GM19099 (cell line): ENCODE data around the gene RAB27B.

Experiments
- POLR2A ChIP-seq: IDR thresholded peaks from 3 replicates; pipeline ENCODE4 v1.6.1; 2011; ENCODE audit warnings: low read depth; ENCODE audit not compliant: insufficient read length; ENCODE audit errors: extremely low read depth

RAB27B gene

DNA sequence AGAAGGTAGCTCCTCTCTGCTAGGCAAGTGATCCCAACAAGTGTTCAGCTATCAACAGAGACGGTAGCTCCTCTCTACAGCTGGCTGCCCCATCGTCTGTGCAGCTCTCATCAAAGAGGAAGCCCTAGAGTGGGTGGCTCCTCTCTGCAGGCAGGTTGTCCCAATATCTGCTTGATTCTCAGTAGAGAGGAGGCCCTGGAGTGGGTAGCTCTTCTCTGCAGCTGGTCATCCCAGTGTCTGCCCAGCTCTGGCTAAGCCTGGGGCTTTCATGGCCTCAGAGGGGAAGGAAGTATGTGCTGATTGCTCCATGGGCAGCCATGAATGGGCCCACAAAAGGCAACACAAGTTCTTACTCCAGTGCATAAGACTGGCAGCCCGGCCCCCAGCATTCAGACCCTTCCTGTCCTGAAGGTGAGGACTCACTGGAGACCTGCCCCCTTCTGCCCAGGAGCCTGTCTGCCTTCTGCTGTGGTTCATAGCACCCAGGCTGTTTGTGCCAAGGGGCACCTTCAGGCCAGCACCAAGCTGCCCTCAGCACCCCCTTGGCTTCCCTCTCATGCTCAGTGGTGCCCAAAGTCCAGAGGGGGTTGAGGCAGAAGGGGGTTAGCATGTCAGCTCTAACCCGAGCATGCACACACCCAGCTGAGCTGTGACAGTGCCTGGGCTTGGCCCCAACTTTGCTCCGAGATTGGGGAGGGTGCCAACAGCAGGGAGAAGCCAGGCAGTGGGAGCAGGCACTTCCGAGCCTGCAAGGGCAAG lies 82.1 kb downstream of the RAB27B start:
- TF ChIP-seq POLR2A, result no peak

DNA sequence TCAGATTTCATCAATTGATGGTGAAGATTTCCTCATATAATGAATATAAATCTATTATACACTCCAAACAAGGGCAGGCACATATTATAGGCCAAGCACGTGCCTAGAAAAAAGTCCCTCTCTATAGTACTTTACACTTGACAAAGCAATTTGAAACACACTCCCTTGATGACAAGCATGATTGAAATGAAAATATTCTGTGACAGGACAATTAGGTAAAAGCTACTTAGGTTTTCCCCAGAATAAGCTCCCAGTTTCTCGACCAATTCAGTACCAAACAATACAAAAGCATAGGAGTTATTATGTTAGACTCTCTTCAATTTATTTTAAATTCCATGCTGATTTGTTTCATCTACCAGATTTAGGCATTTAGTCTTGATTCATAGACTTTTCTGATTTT lies 83.3 kb downstream of the RAB27B start:
- TF ChIP-seq POLR2A, result no peak

DNA sequence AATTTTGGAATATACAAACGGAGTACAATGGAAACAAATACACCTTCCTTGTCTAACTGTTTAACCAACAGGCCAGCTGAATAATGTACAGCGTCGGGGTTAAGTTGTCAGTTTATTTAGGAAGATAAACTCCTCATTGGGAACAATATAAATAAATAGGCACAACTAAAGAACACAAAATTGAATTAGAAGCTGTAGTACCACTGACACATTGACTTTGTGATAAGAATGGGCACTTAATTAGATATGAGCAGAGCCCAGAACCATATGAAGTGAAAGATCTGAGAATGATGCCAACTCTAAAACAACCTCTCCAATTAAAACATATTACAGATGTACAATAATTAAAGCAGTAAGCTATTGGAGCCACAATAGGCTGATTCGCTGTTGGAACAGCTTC lies 86.5 kb downstream of the RAB27B start:
- no peak for TF ChIP-seq POLR2A

DNA sequence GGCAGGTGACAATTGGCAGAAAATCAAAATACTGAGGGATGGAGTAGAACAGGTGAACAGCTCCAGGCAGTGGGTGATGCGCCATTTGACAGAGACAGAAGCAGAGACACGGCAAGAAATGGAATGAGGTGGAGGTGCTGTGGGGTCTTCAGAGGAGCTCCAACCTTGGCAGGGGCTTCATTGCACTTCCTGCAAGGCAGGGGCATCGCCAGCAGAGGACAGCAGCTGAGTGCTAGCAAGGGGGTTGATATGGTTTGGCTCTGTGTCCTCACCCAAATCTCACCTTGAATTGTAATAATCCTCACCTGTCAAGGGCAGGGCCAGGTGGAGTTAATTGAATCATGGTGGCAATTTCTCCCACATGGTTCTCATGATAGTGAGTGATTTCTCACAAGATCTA lies 88.2 kb downstream of the RAB27B start:
- no peak for TF ChIP-seq POLR2A

DNA sequence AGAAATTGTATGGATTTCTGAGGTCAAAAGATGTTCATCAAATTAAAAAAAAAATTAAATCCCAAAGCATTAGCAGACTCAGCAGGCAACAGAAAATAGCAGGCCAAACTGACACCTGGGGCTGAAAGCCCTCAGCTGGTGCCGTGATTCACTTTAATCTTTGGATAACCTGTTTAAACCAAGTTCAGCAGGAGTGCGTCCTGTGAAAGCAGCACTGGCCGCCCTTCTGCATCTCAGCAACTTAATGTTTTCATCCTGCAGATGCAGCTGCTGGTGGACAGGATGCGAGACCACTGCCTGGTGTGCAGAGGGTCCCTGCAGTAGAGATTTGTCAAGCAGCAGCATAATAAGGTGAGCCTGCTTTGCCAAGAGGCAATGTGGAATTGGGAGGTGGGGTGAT lies 89.8 kb downstream of the RAB27B start:
- no peak for TF ChIP-seq POLR2A

DNA sequence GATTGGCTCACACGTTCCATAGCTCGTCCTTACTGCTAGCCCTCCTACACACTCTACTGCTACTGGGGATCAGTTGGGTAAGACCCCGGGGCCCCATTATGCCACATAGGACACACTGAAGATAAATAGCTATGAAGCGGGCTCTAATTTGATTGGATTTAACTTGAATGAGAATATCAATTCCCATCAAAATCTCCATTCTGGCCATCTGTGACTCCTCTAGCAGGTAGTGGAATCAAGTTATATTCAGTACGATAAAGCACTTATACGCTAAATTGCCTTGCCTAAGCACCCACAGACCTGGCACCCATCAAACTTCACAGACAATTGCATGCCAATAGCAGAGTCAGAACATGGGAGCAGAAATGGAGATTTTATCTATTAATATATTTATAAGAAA lies 91.1 kb downstream of the RAB27B start:
- no peak for TF ChIP-seq POLR2A

DNA sequence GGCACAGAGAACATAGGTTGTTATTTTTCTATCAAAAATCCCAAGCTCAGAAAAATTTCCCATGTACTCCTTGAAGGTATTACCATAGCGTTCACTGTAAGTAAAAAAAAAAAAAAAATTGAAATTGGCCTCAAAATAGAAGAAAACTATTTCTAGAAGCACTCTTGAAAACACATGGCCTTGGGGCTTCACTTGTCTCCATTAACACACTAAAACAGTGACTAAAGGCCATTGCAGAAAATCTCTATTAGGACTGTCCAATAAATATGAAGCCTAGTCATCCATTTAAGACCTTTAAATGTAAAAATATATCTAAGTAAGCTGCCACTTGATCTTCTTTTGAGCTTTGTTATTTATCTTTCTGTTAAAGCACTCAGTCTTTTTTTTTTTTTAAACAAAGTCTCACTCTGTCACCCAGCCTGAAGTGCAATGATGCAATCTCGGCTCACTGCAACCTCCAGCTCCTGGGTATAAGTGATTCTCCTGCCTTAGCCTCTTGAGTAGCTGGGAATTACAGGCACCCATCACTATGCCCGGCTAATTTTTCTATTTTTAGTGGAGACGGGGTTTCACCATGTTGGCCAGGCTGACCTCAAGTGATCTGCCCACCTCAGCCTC lies 95.2 kb downstream of the RAB27B start:
- TF ChIP-seq POLR2A, result no peak

DNA sequence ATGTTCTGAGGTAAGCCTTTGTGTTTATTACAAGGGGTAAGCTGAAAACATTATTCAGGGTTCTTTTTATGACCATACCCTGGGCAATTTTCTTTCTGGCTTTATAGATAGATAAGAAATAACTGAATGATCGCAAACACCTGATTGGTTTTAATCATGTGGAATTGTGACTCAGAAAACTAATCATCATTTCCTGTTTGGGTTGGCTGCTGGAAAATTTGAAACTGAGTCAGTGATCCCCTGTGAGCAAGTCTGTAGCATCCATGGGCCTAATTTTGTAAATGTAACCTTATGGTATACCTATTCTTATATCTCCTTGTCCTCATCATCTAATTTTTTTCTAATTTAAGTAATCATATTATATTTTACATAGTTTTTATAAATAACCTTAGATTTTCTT lies 96.7 kb downstream of the RAB27B start:
- no peak for TF ChIP-seq POLR2A

DNA sequence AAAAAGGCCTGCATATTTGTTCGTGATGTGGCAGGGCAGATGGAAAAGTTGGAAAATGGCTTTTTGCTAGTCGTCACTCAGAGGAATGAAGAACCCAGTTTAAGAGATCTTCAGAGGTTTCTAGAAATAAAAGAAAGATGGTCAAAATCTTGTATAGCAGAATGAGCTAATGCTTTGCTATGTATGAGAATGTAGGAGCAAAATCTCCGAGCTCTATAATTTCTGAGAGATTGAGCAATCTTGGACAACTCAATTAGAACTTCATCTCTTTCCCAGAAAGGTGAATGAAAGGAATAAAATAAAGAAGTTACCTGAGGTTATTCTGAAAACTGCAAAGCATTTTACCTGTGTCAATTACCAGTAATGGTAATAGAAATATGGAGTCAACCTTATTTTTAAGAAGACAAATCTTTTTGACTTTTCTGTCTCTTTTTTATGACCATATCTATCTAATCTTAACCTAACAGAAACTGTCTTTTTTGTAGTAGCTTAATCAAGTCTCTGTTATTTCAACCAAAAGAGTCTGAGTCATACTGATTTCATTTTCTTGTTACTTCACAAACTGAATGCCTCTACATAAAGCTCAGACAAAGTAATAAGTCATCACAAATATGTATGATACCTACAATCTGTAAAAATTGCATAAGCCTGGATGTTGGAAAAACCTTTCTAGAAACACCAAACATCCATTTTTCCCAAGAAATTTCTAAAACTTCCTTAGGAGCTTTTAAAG lies 98.5 kb downstream of the RAB27B start:
- TF ChIP-seq POLR2A, result no peak

DNA sequence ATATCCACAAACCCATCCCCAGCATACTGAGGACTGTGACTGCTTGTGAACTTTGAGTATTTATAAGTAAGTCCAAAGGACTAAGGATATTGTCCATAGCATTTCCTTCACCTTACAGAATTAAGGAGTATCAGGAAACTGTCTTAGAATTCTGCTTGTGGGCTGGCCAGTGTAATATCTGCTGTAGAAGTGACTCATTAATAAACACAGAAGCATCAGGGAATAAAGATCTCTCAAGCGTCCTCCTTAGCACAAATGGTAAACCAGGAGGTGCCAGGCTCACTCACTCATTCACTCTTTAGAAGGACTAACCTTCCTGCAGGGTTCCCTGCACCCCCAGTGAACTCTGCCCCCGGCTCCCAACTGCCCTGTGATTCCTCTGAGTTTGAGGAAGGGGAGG lies 100.0 kb downstream of the RAB27B start:
- no peak for TF ChIP-seq POLR2A

DNA sequence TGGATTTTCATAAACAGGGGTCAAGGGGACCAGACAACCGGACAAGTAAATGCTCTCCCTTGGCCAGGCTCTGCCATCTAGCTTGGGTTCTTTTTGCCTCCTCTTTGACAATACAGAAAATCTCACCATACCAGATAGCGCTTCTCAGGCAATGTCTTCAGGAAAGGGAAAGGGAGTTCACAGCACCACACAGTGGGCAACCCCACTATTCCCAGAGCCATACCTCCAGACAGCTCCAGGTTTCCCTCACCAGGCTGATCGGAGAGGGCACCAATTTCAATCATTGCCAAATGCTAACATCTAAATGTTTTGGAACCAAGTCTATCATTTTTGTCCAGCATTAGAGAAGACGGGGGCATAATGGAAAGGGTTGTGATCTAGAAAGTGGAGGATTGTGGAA lies 102.9 kb downstream of the RAB27B start:
- TF ChIP-seq POLR2A, result no peak

DNA sequence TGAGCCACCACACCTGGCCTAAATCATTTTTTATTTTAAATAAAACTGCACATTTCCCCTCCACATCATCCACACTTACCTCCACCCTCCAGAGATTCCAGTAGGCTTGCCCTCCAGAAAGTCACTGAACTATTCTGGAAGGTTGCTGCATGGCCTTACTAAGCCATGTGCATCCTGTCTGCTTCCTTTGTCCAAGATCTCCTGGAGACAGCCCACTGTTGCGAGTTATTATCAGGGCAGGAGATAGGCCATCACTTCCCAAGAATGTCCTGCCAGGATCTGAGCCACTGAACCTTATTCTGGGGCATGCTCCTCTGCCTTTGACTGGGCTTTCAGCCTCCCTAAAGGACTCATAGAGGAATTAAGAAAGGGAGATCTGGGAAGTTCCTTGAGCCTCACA lies 104.2 kb downstream of the RAB27B start:
- TF ChIP-seq POLR2A, result no peak

DNA sequence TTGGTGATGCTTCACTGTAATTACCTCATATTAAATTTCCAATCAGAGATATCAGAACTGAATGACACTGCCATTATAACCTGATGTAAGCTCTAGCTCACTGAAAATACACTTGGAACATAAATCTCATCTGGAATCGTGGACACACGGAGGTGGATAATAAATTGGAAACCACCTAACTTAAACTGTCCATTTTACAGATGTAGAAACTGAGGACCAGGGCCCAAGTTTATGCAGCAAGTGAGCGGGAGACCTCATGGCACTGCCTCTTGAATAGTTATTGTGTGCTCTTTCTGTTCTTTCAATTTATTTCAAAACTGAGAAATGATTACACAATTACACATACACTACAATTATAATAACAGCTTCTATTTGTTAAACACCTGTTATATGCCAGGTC lies 110.2 kb downstream of the RAB27B start:
- no peak for TF ChIP-seq POLR2A

DNA sequence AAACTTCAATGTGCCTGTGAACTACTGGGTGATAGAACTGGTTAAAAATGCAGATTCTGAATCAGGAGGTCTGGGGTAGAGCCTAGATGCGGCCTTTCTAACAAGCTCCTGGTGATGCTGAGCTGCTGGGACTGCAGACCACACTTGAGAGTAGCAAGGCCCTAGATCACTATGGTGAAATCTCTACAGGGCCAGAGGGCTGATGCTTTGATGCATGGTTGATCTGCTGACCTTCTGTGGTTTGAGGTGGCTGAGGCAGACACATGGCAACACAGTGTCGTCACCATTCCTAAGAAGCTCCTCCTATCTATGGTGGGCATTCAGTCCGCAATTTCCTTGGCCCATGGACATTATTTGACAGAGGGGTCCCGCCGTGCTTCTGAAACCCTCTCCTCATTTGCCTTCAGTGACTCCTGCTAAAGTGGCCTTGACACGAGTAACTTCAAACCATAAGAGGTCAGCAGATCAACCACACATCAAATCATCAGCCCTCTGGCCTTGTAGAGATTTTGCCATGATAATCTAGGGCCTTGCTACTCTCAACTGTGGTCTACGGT lies 111.2 kb downstream of the RAB27B start:
- no peak for TF ChIP-seq POLR2A

DNA sequence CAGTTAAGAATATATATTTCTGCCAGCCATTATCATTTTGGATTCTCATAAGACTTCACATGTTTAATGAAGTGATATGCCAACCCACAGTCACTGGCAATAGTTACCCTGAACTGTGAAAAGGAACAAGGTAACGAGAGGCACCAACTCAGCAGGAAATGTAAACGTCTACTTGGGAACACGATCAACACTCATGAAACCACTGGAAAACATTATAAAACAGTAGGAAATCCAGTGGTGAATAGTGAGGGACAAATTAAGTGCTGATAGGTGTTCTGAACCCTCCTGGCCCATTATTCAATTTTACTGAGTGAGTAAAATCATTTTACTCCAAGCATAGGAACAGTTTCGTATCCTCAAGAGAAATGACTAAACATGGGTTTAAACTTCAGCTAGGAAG lies 113.9 kb downstream of the RAB27B start:
- TF ChIP-seq POLR2A, result no peak

DNA sequence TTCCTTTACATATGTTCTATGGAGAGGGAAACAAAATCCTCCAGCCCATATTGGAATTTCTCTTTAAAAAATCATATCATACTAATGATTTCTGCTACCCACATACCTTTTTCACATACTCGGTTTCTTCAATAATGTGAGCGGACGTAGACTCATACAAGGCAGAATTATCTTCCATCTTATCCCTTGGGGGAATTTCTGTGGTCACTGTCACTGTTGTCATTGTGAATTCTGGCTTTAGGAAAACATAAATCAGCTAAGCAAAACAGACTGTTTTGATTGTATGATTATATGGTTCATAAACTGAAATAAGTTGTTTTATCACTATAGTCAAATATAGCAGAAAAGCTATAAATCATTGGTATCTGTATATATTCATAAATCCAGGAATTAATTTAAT lies 114.3 kb downstream of the RAB27B start:
- TF ChIP-seq POLR2A, result no peak
